NCI-H2171 treated with DMSO at 0.1 percent for 48 hours (cell line): ENCODE results near the gene ATP2B2.
A peak's percentile ranks its signal among the peaks of the same experiment; 100 is the strongest.

Experiments used
- DNase-seq: peaks from one replicate; lab custom pipeline; 2025; lab: John Stamatoyannopoulos, UW

The ATP2B2 gene

DNA sequence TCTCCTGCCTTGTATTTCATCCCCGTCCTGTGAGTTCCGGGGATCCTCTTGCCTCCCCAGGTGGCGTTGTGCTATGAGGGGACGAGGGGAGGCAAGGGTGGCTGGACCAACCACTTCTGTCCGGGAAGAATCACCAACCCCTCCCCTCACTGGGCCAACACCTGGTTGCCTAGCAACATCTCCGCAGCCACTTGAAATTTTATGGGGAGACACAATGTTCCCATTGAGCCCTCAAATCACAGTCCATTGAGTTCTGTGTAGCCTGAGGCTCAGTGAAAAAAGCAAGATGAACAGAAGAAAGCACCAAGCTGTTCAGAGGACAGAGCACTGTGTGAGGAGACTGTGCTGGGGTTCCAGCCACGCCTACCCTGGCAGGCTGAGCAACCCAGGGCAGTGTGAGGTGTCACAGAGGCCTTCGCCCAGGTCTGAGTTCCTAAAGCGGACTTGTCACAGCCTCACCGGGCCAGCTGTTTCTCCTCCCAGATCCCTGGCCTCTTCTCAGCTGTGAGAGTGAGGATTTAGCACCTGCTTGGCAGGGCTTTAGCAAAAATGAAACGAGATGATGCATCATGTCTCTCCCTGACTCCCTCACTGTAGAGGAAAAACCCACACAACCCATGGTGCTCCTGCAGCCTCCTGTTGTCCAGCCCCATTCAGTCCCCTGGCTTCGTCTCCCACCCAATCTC is 76.8 kb downstream of the ATP2B2 start:
- DNase-seq: no peak

DNA sequence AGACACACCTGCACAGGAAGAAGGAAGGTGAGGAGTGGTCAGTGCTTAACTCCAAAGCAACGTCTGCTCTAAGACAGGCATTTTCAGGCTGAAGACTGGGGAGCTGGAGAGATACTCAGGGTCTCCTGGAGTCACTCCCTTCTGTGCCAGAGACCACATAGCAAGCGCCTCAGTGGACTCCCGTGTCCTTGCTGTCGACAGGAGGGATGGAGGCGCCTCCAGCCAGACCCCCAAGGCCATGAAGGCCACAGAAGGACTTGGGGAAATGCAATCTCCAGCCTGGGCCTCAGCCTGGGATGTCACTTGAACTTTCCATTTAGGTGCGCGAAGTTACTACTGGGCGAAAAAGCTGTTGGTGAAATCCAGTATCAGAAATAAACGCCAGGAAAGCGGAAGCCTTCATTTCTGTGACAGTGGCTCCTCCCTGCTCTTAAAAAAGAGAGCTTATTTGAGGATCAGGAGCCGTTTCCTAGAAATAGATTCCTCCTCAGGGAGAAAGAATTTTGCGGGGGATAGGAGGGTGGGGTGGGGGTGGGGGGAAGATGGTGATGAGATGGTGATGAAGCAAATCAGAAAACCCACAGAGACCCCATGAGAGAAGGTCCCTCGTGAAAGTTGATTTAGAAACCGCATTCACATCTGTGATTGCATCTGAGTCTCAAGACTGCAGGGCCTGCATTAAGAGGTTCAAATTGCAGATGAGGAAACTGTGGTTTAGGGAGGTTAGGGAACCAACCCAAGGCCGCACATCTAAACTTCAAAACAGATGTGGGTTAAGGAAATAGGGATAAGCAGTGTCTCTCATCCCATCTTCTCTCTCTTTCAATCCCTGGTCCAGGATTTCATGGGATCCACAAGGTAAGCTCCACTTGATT is 78.8 kb downstream of the ATP2B2 start:
- no peak for DNase-seq

DNA sequence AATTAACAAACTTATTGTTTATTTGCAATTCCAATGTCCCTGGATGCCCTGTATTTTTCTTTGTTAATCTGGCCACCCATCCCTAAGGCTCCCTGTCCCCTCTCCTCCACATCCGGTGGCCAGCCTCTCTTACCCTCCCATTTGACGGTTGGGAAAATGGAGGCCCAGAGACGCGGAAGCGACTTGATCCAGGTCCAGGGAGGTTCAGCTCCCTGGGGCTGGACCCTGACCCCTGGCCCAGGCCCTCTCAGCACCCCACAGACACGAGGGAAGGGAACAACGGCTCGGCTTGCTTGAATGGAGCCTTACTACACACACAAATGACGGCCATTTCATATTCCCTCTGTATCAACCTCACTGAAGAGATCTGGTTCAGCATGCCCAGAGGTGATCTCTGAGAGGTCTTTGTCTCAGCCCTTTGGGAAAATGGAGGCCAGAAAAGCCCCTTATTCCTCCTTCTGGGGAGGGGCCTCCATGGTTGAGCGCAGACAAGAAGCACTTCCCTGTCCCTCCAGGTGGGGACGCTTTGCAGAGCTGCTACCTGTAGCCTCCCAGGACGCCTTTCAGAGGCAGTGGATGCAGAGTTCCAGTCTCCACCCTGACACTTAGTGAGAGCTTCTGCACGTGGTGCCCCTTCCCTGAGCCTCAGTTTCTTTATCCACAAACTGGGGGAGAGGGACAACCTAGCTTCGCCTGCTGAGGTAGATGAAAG is 82.1 kb downstream of the ATP2B2 start:
- DNase-seq: no peak

DNA sequence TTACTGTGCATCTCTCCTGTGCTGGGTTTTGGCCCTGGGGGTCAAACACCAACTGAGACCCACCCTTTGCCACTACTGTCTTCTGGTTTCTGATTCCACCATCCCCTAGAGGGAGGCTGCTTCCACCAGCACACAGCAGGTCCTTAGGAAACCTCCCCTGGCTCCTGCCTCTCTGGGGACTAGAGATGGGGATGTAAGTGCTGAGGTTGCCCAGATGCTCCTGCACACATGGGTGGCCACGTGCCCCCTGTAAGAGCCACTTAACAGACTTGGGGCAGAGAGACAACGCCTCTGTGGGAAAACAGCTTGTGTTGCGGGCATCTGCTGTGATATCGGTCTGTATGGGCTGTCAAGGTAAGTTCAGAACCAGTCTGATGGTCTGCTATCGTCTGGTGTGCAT is 83.4 kb downstream of the ATP2B2 start:
- peak; percentile 83 for DNase-seq

DNA sequence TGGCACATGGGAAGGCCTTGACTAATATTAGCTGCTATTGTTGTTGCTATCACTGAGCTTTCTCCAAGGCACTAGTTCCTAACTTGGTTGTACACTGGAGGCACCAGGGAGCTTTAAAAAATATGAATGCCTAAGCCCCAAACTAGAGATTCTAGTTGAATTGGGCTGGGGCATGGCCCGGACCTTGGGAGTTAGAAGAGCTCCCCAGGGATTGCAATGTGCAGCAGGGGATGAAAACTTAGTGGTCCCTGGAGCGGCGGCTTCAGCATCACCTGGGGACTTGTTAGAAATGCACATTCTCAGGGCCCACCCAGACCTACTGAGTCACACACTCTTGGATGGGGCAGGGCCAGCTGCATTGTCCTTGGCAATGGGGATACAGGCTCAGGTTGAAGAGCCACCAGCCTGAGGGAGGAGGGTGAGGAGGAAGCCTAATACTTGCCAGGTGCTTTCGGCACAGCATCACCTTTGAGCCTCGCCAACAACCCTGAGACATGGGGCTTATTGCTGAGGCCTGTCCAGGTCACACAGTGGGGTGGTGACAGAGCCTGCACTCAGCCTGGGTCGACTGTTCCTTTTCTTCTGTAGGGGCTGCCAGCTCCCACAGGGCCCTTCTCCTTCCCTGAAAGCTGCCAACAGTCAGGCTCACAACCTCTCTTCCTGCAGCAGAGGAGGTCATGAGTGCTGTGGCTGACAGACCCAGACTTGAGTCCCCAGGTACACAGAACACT is 84.5 kb downstream of the ATP2B2 start:
- DNase-seq: no peak

DNA sequence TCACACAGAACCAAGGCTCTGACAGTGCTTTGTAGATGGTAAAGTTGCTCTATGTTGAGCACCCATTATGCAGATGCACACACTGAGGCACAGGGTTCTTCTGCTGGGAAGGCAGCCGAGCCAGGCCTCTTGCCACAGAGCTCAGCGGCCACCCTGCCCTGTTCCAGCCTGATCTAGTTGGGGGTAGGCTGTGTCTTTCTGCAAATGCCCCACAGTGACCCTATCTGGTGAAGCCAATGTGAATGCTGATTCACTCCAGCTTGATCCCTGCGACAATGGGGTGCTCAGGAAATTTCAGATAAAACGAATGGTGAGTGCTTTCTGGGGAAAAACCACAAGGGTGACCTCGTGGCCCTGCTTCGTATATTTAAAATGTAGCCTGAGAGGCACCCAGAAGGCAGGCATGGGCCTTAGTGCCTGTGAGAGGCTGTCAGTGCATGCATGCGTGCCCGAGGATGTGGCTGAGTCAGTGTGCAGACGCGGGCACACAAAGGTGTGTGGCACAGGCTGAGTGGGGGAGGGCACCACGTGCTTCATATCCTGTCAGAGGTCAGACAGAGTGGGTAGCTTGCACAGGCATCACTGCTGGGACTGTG is 85.7 kb downstream of the ATP2B2 start:
- DNase-seq: no peak

DNA sequence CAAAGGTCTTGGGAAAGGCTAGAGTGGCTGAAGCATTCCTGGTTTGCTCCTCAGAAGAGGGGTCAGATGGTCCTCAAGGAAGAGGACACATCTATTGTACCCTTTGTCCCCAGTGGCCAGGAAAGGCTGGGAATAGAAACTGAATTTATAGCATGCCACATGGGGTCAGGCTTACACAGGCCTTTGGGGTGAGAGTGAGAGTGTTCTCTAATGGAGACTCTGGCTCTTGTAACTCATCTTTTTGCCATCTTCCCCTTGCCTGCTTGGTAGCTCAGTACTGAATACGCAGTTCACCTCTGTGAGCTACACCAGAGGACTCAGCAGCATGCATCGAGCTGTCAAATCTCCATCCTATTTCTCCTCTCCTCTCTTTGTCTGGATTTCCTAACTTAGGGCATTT is 87.5 kb downstream of the ATP2B2 start:
- DNase-seq: no peak

DNA sequence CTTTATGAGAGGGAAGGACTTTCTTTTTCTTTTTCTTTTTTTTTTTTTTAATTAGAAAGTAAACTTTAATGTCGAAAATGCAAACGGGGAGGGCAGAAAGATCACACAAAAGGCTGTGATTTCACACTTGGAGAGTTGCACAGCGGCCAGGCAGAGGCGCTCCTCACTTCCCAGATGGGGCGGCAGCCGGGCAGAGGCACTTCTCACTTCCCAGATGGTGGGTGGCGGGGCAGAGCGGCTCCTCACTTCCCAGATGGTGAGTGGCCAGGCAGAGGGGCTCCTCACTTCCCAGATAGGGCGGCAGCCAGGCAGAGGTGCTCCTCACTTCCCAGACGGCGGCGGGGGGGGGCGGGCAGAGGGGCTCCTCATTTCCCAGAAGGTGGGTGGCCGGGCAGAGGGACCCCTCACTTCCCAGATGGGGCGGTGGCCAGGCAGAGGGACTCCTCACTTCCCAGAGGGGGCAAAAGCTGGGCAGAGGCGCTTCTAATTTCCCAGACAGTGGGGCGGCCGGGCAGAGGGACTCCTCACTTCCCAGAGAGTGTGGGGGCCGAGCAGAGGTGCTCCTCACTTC is 88.6 kb downstream of the ATP2B2 start:
- peak; percentile 5 for DNase-seq

DNA sequence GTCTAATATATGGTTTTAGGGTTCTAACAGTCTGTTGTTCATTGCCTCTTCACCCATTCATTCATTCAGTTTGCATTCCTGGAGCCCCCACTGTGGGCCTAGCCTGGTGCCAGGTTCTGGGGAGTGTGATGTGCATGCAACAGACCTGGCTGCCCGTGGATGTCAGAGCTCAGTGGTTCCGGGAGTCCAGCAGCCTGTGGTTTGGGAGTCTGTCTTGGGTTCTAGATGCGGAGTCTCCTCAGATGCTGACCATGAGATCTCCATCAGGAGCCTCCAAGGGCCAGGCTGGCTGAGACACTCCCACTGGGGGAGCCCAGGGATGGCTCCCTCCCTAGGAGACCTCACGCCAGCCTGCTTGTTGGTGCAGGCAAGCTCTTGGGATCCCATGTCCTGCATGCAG is 92.3 kb downstream of the ATP2B2 start:
- no peak for DNase-seq

DNA sequence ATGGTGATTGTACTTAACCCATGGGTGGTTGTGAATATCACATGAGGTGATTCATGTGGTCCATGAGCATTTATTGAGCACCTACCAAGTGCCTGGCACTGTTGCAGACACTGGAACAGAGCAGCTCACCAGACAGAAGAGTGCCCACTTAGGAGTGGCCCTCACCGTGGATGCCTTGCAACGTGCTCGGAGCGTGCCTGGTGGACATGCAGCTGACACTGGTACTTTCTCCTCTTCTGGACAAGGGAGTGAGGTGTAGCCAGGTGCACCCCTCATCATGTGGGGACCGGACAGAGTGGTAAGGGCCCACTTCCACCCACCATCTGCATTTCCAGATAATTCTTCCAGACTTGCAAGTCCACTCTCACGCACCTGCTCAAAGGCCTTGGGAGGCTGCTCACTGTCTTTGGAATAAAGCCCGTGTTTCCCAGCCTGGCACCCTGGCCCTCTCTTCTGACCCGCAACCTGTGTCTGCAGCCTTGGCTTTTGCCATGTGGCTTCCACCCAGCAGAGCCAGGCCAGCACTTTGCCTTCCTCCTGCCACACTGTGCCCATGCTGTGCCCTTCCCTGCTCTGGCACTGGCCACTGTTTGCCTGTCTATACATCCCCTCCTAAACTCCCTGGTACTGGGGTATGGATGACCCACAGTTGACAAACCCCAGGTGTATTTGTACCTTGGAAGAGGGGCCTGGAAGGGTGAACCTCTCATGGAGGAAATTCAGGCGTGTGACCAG is 93.6 kb downstream of the ATP2B2 start:
- DNase-seq: no peak

DNA sequence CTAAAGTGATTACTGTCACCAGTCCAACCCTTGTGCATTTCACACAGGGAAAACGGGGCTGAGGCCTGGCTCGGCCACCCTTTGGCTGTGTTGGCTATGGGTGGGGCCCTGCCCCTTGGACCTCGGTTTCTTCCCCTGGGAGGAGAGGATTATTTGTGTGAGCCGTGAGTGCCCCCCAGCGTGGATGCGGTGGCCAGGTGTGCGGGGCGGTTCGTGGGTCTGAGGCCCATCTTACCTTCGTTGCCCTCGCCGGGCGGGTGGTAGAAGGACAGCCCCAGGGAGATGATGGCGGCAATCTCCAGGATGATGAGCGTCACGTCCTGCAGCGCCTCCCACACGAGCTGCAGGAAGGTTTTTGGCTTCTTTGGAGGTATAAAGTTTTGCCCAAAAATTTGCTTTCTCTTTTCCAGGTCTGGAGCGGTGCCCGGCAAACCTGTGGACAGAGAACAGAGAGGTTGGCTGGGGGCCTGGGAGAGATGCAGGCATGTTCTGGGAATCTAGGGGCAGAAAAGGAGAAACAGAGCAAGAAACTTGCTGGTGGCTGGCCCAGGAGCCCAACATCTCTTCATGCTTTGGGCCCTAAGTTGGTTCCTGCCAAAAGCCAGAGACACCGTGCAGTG is 94.9 kb downstream of the ATP2B2 start:
- no peak for DNase-seq

DNA sequence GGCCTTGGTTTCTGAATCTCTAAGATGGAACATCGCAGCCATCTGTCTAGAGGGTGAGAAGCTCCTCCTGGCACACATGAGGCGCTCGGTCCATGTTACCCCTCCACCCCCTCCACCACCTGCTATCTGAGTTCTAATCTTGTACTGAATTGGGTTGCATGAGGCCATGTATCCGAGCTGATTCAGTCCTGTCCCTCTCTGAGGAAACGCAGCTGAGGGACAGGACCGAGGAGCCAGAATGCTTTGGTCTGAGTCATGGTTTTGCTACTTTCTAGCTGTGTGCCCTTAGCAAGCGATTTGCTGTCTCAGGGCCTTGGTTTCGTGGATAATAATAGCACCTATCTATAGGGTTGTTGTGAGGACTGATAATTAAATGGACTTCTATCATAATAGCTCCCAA is 96.7 kb downstream of the ATP2B2 start:
- DNase-seq: no peak

DNA sequence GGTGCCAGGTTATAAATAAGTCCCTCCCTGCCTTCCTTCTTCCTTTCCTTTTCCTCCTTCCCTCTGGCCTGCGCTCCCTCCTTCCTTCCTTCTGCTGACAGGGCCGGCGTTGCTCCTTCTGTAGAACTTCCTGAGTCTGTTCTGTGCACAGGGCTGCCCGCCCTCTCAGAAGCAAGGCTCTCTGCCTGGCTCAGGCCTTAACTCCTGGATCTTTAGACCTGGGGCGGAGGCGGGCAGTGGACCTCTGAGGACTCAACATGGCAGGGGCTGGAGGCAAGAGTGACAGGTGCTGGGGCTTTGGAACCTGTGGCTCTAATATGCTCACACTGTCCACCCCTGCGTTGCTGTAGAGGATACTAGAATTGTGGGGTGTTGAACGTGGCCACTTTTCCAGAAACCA is 98.0 kb downstream of the ATP2B2 start:
- no peak for DNase-seq

DNA sequence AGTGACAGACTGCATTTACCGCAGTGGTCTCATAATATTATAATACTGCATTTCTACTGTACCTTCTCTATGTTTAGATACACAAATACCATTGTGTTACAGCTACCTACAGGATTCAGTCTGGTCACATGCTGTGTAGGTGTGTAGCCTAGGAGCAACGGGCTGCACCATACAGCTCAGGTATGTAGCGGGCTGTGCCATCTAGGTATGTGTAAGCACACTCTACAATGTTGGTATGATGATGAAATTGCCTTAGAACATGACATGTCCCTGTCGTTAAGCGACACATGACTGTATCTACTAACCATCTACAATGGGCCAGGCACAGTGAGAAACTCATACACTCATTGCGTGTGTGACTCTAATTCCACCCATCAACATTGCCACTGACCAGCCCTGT is 99.0 kb downstream of the ATP2B2 start:
- DNase-seq: no peak

DNA sequence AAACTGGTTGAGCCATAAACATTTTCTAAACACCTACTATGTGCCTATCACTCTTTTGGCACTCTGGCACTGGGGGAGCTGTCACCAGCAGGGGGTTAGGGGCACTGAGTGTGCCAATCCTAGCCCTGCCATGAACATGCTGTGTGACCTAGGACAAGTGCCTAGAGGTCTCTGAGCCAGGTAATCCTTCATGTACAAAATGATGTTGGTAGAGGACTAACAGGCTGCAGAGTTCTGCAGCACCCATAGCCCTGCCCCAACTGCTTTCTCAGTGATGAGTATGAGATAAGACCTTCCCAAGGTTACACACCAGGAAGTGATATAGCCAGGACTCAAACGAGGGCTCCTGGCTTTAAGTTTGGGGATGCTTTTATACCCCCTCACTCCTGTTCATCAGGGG is 99.6 kb downstream of the ATP2B2 start:
- DNase-seq: no peak

DNA sequence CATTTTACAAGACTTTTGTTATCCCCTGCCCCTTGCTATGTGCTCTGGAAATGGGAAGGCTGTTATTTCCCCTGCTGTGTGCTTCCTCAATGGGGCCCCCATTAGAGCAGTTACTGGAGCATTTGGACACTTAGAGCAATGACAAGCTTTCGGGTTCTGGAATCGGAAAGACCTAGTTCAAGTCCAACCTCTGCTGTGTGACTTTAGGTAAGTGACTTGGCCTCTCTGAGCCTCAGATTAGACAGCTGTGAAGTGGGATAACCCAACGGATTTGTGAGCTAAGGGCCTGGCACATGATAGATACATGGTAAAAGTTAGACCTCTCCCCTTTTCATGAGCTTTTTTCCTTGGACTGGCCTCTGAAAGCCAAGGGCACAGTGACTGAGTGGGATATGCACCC is 100.5 kb downstream of the ATP2B2 start:
- no peak for DNase-seq

DNA sequence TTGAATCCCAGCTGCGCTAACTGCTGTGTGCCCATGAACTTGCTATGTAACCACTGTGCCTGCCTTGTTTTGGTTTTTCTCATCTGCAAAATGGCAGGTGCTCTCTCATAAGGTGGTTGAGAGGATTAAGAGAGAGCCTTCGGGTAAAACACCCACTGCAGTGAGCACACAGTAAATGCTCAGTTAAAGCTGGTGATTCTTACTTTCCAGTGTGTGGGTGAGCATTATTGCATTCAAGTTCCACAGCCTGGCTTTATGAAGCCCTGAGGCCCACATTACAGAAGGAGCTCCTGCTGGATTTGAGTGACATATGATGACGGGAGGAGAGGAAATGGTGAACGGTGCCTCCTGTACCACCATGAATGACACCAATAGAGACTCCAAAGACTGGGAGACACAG is 101.0 kb downstream of the ATP2B2 start:
- DNase-seq: no peak

DNA sequence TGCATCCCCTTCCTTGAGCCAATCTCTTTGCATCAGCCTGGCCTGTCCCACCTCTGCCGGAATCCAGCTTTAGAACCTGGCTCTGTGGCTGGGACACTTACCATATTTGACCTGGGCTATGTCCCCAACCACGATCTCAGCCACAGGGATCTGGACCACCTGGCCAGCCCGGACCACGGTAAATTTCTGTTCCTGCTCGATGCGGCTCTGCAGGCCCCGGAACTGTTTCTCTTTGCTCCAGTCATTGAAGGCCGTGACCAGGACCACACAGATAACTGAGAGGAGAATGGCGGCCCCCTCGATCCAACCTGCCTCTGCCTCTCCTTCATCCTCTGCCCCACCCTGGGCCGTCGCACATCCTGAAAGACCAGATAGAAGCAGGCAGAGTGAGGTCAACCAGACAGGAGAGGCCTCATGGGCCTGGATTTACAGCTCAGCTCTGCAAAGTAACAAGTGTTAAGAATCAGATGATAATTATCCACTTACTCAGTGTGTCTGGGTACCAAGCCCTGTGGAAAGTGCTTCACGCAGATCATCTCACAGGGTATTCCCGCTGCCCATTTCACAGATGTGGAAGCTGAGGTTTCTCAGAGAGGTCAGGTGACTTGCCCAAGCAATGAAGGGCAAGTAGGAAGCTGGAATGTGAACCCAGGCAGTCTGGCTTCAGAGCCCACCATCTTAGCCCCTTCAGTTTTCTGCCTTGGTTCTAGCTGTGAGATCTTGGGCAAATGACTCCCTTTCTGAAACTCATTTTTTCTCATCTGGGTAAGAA is 103.2 kb downstream of the ATP2B2 start:
- no peak for DNase-seq

DNA sequence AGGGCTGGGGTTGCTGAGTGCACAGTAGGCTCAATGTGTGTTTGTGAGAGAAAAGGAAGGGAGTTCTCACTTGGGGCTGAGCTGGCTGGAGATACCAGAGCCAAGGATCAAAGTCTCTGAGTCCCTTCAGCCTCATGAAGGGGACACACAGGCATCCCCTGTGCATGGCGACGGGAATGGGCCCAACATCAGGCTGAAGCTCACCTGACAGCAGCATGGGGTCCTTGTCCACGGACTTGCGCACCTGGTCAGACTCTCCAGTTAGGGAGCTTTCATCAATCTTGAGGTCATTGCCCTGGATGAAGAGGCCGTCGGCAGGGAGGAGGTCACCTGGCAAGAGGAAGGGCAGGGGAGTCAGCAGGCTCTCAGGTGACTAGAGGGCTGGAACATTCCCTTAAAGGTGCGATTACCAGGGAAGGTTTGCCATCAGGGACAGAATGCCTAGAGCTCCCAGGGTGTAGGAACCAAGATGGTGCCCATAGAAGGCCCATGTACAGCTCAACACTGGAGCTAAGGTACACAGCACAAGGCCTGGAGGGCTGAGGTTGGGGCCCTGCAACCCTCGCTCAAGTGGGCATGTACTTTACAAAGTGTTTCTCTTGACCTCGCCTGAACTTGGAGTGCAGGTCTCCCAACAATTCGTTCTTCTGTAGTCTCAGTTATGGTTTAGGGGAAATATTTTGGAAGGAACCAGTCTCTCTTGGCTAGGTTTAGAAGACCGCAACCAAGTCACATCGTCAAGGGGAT is 104.5 kb downstream of the ATP2B2 start:
- DNase-seq: no peak
